ENCODE results near the gene NTRK2.

DNA sequence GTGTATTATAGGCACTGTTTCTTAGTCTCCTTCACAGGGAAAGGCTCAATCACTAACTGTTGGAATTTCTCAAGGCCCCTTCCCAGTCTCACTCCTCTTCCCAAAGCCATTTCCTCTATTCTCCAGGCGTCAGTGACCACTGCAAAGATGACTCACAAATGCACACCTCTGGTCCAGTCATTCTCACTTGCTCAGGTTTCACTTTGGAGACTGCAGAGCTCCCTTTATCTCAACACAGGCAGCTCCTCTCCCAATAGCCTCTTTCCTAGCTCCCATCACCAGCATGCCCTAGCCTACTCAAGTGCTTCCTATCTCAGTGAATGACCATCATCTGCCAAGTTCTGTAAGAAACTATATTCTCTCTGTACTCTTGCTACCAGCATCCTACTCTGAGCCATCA lies 323.6 kb downstream of the NTRK2 start:
- TF ChIP-seq, protein P1, sequence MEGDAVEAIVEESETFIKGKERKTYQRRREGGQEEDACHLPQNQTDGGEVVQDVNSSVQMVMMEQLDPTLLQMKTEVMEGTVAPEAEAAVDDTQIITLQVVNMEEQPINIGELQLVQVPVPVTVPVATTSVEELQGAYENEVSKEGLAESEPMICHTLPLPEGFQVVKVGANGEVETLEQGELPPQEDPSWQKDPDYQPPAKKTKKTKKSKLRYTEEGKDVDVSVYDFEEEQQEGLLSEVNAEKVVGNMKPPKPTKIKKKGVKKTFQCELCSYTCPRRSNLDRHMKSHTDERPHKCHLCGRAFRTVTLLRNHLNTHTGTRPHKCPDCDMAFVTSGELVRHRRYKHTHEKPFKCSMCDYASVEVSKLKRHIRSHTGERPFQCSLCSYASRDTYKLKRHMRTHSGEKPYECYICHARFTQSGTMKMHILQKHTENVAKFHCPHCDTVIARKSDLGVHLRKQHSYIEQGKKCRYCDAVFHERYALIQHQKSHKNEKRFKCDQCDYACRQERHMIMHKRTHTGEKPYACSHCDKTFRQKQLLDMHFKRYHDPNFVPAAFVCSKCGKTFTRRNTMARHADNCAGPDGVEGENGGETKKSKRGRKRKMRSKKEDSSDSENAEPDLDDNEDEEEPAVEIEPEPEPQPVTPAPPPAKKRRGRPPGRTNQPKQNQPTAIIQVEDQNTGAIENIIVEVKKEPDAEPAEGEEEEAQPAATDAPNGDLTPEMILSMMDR (IDR thresholded peaks at IDR 0.05) = no peak
- no peak for TF ChIP-seq POLR2A (IDR thresholded peaks at IDR 0.05)
